ENCODE measurements around the gene RHOG. TPM values are rescaled to one million over a fixed set of nuclear protein-coding genes. Genes with fewer than 3 reads are reported as not detected.

The RHOG gene
- total RNA-seq, 2 donors from 2014 or later, result 59.8 to 63.3 TPM

DNA sequence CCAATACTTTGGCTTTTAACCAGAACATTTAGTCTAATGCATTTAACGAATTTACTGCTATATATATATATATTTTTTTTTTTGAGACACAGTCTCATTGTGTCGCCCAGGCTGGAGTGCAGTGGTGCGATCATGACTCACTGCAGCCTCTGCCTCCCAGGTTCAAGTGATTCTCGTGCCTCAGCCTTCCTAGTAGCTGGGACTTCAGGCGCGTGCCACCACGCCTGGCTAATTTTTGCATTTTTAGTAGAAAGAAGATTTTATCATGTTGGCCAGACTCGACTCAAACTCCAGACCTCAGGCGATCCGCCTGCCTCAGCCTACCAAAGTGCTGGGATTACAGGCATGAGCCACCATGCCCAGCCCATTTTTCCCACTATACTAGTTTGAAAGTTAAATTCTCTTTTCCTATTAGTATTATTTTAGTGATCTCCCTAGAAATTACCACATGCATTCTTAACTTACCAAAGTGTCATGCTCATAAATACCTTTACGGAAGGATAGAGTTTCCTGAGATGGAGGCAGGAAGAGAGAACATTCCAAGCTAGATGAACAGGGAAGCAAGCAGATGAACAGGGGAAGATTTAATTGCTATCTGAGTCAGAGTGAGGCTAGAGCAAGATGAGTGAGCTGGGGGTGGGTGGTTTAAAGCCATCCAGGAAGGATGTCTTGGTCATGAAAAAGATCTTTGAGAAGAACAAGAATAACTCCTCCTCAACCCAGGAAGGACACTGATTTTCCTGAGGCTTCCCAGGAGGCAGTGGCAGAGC lies 36.8 kb downstream of the RHOG start:
- Histone ChIP-seq H3K27ac (no peak overlapping the region), H3K9me3 (no peaks in the 10 kb centered on the region), H3K4me3 (no peak overlapping the region), H3K4me1 (peaks cover 4% of the 10 kb centered on the region), H3K9ac (ENCODE audit: low read depth in 2 of 2, low read length in 2 of 2) (no peak overlapping the region), H3K27me3 (no peaks in the 10 kb centered on the region), H3K36me3 (no peaks in the 10 kb centered on the region)
- TF ChIP-seq, protein P1, sequence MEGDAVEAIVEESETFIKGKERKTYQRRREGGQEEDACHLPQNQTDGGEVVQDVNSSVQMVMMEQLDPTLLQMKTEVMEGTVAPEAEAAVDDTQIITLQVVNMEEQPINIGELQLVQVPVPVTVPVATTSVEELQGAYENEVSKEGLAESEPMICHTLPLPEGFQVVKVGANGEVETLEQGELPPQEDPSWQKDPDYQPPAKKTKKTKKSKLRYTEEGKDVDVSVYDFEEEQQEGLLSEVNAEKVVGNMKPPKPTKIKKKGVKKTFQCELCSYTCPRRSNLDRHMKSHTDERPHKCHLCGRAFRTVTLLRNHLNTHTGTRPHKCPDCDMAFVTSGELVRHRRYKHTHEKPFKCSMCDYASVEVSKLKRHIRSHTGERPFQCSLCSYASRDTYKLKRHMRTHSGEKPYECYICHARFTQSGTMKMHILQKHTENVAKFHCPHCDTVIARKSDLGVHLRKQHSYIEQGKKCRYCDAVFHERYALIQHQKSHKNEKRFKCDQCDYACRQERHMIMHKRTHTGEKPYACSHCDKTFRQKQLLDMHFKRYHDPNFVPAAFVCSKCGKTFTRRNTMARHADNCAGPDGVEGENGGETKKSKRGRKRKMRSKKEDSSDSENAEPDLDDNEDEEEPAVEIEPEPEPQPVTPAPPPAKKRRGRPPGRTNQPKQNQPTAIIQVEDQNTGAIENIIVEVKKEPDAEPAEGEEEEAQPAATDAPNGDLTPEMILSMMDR (IDR thresholded peaks at IDR 0.05), result no peak
- no peak for DNase-seq
- intact Hi-C loops (cut with DNase I), result no loop called here

- peak overlapping the region; percentile 6 for H3K27ac ChIP-seq
- no peak overlapping the region for H3K4me3 ChIP-seq
- no peak overlapping the region for H3K9ac ChIP-seq (ENCODE audit: low read depth in 2 of 2, low read length in 2 of 2)
- H3K27me3 ChIP-seq, result no peaks in the 10 kb centered on the region
- no peaks in the 10 kb centered on the region for H3K36me3 ChIP-seq
- H3K9me3 ChIP-seq, result no peaks in the 10 kb centered on the region
- TF ChIP-seq, protein P1 (IDR thresholded peaks at IDR 0.05), result no peak
- H3K4me1 ChIP-seq, result no peaks in the 10 kb centered on the region
- no peak for DNase-seq
- intact Hi-C loops (cut with DNase I), result no loop called here
Measured at GRCh38 chr11:3802011-3802790, 38.6 kb downstream of the RHOG start.

DNA sequence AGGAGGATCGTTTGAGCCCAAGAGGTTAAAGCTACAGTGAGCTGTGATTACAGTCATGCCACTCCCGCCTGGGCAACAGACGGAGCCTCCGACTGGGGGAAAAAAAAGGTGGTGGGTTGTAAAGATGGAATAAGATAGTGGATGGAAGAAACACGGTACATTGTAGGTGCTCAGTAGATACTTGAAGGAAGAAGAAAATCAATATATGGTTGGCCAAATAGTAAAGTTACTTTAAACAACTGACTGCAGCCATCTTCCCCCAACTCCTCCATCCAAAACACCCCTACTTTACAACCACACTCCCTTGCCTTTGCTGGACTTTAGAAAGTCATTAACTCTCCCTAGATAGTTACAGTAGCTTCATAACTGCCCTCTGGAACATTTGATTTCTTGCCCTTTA lies 40.9 kb downstream of the RHOG start:
- H3K27me3 ChIP-seq, result no peaks in the 10 kb centered on the region
- intact Hi-C loops (cut with DNase I), result no loop called here
- H3K4me3 ChIP-seq, result no peak overlapping the region
- no peaks in the 10 kb centered on the region for H3K36me3 ChIP-seq
- TF ChIP-seq, protein P1 (IDR thresholded peaks at IDR 0.05), result no peak
- no peak overlapping the region for H3K9ac ChIP-seq (ENCODE audit: low read depth in 2 of 2, low read length in 2 of 2)
- DNase-seq, result no peak
- H3K4me1 ChIP-seq, result peaks cover 9% of the 10 kb centered on the region
- no peaks in the 10 kb centered on the region for H3K9me3 ChIP-seq
- no peak overlapping the region for H3K27ac ChIP-seq

DNA sequence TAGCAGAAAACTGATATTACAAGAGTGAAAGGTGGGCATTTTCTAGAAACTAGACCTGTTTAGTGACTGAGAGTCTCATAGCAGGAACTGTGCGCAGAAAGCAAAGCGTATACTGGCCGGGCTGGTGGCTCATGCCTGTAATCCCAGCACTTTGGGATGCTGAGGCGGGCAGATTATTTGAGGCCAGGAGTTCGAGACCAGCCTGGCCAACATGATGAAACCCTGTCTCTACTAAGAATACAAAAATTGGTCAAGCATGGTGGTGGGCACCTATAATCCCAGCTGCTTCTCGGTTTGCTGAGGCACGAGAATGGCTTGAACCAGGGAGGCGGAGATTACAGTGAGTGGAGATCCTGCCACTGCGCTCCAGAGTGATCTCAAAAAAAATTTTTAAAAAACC lies 41.6 kb downstream of the RHOG start:
- DNase-seq, result no peak

GRCh38 chr11:3797329-3798090 lies 43.2 kb downstream of the RHOG start, which contains the start of gene NUP98:
Gene NUP98 (minus strand): TSS chr11:3797554. CDS start chr11:3782117, 15,437 bp downstream.
- Histone ChIP-seq H3K9me3 (no peaks in the 10 kb centered on the region), H3K9ac (ENCODE audit: low read depth in 2 of 2, low read length in 2 of 2) (peak within 1 kb of the TSS; percentile 93 to 99), H3K27me3 (no peaks in the 10 kb centered on the region), H3K27ac (peak within 1 kb of the TSS; percentile 88), H3K36me3 (no peaks in the 10 kb centered on the region), H3K4me3 (peak within 1 kb of the TSS; percentile 75), H3K4me1 (peaks cover 9% of the 10 kb centered on the region)
- peak; percentile 100 for DNase-seq
- intact Hi-C loops (cut with DNase I), result no loop called here
- TF ChIP-seq, protein P1 (IDR thresholded peaks at IDR 0.05), result no peak

More for the DNA sequence above, 41.6 kb downstream of the RHOG start:
- Histone ChIP-seq H3K4me3 (no peak overlapping the region), H3K27me3 (no peaks in the 10 kb centered on the region), H3K9ac (ENCODE audit: low read depth in 2 of 2, low read length in 2 of 2) (no peak overlapping the region), H3K4me1 (peaks cover 9% of the 10 kb centered on the region), H3K27ac (no peak overlapping the region), H3K36me3 (no peaks in the 10 kb centered on the region), H3K9me3 (no peaks in the 10 kb centered on the region)
- TF ChIP-seq, protein P1 (IDR thresholded peaks at IDR 0.05), result no peak
- intact Hi-C loops (cut with DNase I), result no loop called here

Measured in colonic mucosa (tissue), 4 donors.